PC-3 (cell line): ENCODE data around the gene STAMBPL1.

Experiments used
- CTCF ChIP-seq: fragments of 300-600 bp; sonication (generic); conservative IDR thresholded peaks from 2 replicates; pipeline ENCODE4 v1.5.1; 2017; ENCODE audit warnings: antibody characterized with exemption, low read depth, mild to moderate bottlenecking, low read length
- EZH2 ChIP-seq: fragments of 300-600 bp; sonication (generic); IDR thresholded peaks from one replicate; pipeline ENCODE4 v1.6.1; 2017; ENCODE audit warnings: antibody characterized with exemption, mild to moderate bottlenecking, low read length; ENCODE audit not compliant: unreplicated experiment
- EZH2phosphoT487 ChIP-seq: fragments of 300-600 bp; sonication (generic); IDR thresholded peaks from 2 replicates; pipeline ENCODE4 v1.6.1; 2018; ENCODE audit warnings: mild to moderate bottlenecking, antibody characterized with exemption, low read length, borderline replicate concordance

DNA sequence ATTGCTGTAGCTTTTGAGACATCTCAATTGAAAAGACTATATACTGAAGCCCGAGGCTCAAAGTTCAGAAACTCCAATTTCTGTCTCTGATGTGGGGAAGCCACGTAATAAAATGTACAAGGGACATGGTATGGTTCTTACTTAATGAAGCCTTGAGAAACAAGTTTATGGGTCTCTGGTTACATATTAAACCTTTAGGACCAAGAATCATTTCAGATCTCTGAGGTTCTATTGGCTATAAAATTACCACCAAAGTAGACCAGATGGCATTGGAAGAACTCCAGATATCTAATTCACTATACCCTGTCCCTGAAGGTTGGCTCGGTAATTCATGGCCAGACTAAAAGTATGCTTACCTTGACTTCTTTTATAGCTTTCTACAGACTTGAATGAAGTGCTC, 23.7 kb downstream of the STAMBPL1 start:
- no peak for TF ChIP-seq CTCF
- TF ChIP-seq EZH2phosphoT487 = no peak
- TF ChIP-seq EZH2 = no peak
